Ureter (tissue), 1 donor: ENCODE measurements around the gene PERCC1. TPM values are rescaled to one million over a fixed set of nuclear protein-coding genes. Genes with fewer than 3 reads are reported as not detected.
"Not testable (repeated sequence)": the region's sequence is repeated elsewhere in the genome, so short reads cannot be mapped to it uniquely, and the experiment has no call there.

Experiments
- DNase-seq: peaks from one replicate; pipeline ENCODE4 v3.0.0-alpha.2; 2020; ENCODE audit warnings: low spot score
- total RNA-seq: library from RNA; stranded (reverse); gene quantifications from one replicate; pipeline ENCODE4 v1.2.4, GENCODE V29; 2023
- donor health status: DM: yes; HTN: yes; CAD: no.

PERCC1 gene
- total RNA-seq, 1 donor from 2014 or later, result not detected

GRCh38 chr16:1434644-1435592 lies 4.0 kb downstream of the PERCC1 start:
- DNase-seq, result no peak

GRCh38 chr16:1435921-1436697 lies 5.2 kb downstream of the PERCC1 start:
- DNase-seq, result no peak

- no peak for DNase-seq
These were observed 6.0 kb downstream of the PERCC1 start for GRCh38 chr16:1436731-1437355.

DNA sequence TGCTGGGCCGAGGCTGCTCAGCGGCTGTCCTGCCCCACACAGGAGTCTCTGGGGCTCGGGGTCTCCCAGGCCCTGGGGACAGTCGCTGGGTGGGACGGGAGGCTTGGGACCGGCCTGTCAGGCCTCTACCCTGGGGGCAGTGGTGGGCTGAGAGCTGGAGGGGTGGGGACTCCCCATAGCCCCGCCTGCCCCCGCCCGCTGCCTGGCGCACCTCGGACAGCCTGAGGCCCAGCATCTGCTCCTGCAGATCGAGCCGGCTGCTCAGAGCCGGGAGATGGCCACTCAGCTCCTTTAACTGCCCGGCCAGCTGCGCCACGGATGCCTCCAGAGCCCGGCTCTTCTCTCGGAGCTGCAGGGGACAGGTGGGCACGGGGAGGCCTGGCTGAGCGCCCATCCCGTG lies 6.7 kb downstream of the PERCC1 start:
- DNase-seq, result no peak

DNA sequence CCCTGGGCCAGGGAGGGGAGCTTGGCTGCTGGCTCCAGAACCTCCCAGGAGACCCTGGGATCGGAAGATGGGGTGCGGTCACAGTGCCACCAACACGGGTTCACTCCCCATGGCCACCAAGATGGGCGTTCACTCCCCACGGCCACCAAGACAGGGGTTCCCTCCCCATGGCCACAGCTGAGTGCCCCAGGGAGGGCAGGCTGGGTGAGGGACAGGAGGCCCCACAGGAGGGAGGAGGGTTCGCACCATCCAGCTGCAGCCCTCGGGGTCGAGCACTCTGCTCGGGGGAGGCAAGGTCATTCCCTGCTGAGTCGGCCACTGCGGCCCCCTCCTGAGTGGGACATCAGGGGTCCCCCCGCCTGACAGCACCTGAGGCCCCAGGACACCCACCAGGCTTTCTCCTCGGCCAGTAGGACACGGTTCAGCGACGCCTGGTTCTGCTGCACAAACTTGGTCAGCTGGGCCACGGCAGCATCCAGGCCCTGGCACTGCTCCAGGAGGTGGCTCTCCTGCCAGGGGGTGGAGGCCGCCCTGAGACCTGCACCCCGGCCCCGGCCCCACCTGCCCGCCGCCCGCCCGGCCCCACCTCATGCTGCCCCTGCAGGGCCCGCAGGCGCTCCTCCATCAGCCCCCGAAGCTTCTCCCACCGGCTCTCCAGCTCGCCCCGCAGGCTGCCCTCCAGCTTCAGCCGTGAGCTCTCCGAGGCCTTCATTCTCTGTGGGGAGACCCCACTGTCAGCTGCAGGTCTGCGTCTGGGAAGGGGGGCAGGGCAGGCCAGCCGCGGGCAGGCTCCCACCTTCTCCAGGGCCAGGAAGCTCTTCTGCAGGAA lies 7.6 kb downstream of the PERCC1 start:
- DNase-seq, result no peak

DNA sequence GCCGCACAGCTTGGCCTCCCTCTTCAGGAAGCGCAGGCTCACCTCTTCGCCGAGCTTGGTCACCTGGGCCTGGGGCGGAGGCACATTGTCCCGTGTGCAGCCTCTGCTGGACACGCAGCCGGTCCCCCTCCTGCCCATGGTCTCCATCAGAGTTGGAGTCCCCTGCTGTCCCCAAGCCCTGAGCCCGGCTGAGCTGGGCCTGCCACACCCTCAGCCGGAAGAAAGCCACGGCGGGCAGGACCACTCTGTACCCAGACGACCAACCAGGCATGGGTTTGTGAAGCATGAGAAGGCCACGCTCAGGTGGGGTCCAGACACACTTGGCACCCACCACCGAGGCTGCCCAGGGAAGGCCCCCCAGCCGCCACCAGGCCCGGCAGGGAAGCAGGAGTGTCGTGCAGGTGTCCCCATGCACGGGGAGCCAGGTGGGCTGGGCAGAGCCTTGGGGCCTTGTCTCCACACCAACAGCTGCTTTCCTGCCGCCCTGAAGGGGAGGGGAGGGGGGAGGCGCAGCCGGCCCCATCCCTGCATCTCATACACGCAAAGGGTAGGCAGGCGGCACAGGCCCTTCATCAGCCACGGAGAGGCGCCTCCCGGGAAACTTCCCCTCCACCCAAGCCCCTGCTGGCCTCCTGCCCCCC lies 8.3 kb downstream of the PERCC1 start:
- DNase-seq, result no peak

GRCh38 chr16:1439699-1440074 lies 8.8 kb downstream of the PERCC1 start:
- DNase-seq, result not testable (repeated sequence)

- no peak for DNase-seq
These were observed 10.5 kb downstream of the PERCC1 start for GRCh38 chr16:1441391-1441829.

DNA sequence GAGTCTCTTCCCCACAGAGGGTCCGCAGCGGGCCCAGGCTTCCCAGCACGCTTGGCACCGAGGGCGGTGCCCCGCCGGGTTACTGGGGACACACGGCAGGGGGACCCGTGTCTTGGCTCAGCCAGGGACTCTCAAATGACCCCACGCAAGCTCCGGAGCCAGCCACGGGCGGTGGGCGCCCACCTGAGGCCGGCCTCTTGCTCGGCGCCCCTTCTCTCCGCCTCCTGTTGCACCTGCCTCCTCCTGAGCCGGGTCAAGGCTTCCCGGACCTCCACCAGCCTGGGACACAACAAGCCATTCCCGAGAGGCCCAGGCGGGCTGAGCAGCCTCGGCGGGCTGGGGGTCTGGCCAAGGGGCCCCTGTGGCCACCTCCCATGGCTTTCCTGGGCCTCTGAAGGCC lies 11.8 kb downstream of the PERCC1 start:
- no peak for DNase-seq

DNA sequence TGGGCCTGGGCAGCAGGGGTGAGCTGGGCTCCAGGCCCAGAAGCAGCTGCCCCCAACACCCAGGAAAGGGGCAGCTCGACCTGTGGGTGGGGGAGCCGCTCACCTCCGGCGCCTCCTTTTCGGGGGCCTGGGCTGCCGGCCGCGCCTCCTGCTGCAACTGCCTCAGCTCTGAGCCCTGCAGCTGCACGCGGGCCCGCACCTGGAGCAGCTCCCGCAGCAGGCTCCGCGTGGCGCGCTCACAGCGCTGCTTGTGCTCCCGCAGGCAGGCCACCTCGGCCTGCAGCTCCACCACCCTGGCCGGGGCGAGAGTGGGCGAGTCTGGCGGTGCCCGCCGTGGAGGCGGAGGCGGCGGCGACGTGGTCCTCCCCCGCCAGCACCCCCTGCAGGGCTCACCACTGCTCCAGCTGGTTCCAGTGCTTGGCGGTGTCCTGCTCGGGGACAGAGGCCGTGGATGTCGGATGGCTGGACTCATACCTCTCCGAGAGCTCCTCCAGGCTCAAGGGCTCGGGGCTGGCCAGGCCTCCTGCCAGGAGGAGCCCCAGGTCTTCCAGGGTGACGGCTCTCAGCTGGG lies 12.6 kb downstream of the PERCC1 start:
- no peak for DNase-seq

DNA sequence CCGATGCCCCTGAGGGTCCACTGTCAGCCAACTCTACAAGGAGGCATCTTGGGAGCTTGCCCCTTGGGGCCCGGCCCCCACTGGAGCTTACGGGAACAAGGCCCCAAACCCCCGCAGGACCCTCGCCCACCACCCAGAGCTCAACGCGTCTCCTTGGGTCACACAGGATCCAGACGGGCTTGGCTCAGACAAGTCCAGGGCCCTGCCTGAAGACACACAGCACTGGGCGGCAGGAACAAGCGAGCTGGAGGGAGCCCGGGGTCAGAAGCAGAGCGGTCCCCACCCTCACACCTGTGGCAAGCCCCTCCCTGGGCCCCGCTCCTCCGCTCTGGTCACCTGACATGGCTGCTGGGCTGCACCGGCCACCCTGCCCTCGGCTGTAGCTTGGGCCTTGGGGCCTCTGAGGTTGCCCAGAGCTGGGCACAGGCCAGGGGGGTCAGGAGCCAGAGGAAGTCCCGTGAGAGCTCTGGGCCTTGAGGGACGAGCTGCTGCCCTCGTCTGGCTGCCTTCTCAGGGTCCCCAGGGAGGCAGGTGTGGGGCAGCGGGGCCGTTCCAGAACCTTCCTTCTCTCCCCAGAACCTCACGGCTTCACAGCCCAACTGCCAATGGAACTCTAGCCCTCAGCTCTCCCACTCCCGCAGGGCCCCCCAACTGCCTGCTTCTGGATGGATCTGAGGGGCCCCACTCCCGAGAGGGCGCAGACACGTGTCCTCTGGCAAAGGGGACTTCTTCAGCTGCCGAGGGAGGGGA lies 13.3 kb downstream of the PERCC1 start, which contains the start of gene CCDC154:
Gene CCDC154, minus strand, starts transcription at position 577 of the 750 bp plus-strand sequence. Its CDS starts 234 bp downstream, at position 343.
- DNase-seq, result no peak

DNA sequence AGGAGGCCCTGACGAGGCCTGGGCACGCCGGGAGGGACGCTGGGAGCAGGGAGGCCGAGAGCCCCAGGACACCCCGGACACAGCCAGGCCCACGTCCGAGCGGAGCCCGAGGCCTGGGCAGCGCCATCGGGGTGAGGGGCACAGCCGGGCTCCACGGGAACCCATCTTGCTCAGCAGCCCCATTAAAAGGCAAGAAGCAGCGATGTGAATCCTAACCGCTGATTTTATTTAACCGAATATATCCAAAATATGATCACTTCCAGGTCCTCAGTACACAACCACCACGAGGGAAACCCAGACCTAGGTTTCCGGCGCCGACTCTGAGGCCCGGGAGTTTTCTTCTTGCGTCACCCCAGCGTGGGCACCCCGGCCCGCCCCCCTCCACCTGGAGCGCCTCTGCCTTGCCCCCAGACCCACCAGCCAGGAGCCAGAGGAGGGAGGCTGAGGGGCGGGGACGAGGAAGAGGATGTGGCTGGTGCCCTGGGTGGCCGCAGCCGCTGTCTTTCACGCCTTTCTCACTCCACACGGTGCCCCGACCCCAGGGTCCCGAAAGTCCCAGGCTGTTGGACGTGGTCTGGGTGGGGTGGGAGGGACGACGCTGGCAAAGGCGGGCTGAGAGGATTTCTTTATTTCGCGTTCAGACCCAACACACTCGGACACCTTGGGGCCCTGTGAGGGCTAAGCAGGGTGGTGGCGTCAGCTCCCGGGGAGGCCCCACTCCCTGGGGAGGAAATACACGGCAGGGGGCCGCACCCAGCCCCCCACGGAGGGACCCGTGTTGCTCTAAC lies 14.0 kb downstream of the PERCC1 start:
- DNase-seq, result no peak

DNA sequence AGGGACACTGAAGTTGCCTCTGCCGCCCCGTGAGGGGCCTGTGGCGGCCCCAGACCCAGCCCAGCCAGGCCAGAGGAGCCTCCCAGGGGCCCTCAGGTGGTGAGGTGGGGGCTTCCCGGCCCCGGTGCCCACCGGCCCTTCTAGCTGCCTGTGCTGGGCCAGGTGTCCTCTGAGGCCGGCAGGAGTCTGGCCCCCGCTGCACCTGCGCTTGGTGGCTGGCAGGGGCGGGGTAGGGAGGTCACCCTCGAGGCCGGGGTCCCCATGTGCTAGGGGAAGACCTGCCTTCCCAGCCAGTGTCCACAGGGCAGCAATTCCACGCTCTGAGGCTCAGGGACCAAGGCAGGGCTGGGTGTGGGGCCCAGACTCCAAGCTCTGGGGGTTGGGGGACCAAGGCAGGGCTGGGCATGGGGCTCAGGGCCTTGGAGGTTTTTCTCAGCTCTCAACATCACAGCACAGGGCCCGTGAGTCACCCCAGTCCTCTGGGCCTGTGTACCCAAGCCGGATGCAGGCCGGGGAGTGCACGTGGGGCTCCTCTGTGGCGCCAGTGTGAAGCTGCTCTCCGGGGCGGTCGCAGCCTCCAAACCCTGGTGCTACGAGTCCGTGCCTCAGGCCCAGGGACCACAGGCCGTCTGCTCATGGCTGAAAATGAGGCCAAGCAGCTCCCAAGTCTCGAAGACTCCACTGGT lies 14.8 kb downstream of the PERCC1 start:
- DNase-seq, result no peak

DNA sequence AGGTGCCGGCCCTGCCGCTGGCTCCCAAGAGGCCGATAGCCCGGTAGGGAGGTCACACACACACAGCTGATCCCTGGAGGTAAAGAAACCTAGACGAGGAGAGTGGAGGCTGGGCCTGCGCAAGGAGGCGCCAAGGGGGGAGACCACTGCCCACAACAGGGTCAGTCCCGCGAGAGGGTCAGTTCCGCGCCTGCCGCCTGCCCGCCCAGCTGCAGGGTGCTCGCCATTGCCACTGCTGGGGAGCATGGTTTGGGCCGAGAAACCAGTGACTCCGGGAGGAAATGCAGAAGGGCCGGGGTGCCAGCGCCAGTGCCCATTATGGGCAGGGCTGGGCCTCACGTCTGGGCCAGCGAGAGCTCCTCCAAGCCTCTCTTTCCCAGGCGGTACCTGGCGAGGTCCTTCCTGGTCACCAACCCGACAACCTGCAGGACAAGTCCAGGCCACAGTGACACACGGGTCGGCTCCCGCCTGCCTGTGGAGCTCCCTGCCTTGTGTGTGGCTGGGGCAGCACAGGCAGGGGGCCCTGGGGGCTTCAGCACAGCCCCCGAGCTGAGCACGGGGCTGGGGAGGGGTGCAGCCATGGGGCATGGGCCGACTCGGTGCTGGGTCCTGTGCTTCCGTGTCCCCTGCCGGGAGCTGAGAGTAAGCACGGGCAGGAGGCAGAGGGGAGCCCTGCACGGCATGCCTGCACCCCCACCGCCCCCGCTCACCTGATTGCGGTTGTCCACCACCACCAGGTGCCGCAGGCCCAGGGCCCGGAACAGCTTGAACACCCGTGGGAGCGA lies 15.6 kb downstream of the PERCC1 start:
- DNase-seq, result no peak

DNA sequence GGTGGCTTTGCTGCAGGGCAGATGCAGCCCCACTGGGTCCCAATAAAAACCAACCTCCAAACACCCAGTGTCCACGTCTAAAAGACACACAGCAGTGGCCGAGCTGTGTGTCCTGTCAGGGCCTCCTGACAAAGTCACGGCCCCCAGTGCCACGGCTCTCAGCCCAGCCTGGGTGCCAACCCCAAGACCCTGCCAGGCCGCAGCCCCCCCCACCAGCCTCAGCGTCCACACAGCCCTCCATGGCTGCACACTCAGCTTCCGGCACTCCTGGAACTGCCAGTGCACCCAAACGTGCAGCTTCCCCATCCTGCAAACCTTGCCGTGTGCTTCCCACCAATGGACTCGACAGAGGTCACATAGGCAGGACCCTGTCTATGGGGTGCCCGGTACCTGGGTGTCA lies 17.1 kb downstream of the PERCC1 start:
- DNase-seq, result no peak

- no peak for DNase-seq
These were observed 17.7 kb downstream of the PERCC1 start for GRCh38 chr16:1448536-1449116.

DNA sequence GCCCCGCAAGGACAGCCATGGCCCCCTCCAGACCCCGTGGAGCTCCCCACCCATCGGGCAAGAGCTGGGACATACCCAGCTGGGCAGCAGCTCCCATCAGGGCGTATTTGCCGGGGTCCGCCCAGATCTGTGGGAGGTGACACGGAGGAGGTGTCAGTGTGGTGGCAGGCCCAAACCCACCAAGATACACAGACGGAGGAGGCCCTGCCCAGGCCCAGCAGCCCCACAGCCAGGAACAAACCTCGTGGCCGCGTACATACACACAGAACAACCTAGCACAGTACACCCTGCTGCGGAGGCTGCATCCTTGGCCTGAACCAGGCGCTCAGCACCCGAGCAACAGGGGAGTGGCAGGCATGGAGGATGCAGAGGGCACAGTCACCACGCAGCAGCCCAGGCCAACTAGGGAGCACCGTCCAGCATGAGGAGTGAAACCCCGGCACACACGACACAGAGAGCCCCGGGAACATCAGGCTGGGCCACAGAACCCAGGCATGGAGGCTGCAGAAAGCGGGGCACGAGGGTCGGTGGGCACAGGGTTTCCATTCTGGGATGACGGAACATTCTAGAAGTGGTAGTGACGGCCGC lies 18.4 kb downstream of the PERCC1 start:
- no peak for DNase-seq
